ENCODE measurements around the gene SMLR1.

DNA sequence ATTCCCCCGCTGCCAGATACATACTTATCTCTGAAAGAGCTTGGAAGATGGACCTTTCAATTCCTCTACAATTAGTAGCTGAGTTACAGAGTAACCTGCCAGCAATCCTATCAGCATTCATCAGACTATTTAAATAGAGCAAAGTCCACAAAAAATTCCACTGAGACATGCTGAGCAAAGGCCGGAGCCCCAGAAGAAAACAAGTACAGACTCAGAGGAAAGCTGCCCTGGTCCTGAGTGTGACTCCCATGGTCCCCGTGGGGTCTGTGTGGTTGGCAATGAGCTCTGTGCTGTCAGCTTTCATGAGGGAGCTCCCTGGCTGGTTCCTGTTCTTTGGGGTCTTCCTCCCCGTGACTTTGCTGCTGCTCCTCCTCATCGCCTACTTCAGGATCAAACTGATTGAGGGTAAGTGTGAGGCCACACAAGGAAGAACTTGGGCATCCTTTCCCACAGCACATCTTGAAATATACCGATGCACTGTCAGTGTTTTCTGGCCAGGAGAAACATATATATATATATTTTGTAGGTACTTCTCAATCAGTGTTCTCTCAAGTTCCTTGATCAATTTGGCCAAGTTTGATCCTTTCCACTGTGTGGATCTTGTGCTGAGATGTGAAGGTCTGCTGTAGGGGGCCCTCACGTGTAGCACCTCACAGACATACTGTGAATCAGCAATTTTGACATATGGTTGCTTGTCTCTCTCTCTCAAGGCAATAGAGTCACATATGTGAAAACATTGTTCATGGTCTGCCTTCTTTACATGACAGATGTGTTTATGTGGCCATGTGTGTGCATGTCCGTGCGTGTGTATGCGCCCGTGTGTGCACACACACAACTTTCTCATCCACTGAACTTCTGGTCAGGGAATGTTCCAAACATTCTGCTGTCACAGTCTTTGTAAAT, at the start of gene SMLR1:
- TF ChIP-seq, protein P1, sequence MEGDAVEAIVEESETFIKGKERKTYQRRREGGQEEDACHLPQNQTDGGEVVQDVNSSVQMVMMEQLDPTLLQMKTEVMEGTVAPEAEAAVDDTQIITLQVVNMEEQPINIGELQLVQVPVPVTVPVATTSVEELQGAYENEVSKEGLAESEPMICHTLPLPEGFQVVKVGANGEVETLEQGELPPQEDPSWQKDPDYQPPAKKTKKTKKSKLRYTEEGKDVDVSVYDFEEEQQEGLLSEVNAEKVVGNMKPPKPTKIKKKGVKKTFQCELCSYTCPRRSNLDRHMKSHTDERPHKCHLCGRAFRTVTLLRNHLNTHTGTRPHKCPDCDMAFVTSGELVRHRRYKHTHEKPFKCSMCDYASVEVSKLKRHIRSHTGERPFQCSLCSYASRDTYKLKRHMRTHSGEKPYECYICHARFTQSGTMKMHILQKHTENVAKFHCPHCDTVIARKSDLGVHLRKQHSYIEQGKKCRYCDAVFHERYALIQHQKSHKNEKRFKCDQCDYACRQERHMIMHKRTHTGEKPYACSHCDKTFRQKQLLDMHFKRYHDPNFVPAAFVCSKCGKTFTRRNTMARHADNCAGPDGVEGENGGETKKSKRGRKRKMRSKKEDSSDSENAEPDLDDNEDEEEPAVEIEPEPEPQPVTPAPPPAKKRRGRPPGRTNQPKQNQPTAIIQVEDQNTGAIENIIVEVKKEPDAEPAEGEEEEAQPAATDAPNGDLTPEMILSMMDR (IDR thresholded peaks at IDR 0.05) = no peak
- no peak for TF ChIP-seq POLR2A (IDR thresholded peaks at IDR 0.05)
